OCI-LY7 (cell line): Measurements from ENCODE around the gene COQ8A. TPM values are rescaled to one million over a fixed set of nuclear protein-coding genes. Genes with fewer than 3 reads are reported as not detected.

Source experiments
- BruUV-seq: library from RNA; stranded (reverse); fragments of 400-500 nt; replicated peaks from 2 replicates; lab custom pipeline; 2021; lab: Mats Ljungman, UMichigan
- CTCF ChIA-PET: fragments of 300-600 bp; sonication (Branson Sonifier 250); formaldehyde crosslinking; loops from one replicate; lab custom pipeline; 2022; ENCODE audit warnings: antibody characterized with exemption; ENCODE audit not compliant: unreplicated experiment; lab: Charles Lee
- POLR2A ChIA-PET: fragments of 300-600 bp; sonication (Branson Sonifier 250); formaldehyde crosslinking; loops from one replicate; lab custom pipeline; 2022; ENCODE audit warnings: antibody characterized with exemption; lab: Charles Lee
- DNase-seq: peaks from one replicate; pipeline ENCODE4 v3.0.0-alpha.2; 2015; ENCODE audit warnings: low spot score
- H2AFZ ChIP-seq: fragments of 200-600 bp; sonication (generic), shearing (Covaris generic); 2 replicates; pipeline ENCODE4 v1.6.1; 2014; ENCODE audit warnings: mild to moderate bottlenecking, antibody characterized with exemption, low read length, moderate library complexity
- H3K27ac ChIP-seq: fragments of 200-600 bp; sonication (generic); 2 replicates; pipeline ENCODE4 v1.5.1; 2014; ENCODE audit warnings: mixed run types, low read depth, mild to moderate bottlenecking, moderate library complexity, low read length, inconsistent platforms; ENCODE audit not compliant: poor library complexity, severe bottlenecking
- H3K36me3 ChIP-seq: fragments of 200-600 bp; sonication (generic); 2 replicates; pipeline ENCODE4 v1.6.1; 2014; ENCODE audit warnings: mild to moderate bottlenecking, antibody characterized with exemption, low read length, moderate library complexity, mixed read lengths; ENCODE audit not compliant: insufficient read depth
- H3K4me1 ChIP-seq: fragments of 200-600 bp; sonication (generic); 2 replicates; pipeline ENCODE4 v1.5.1; 2014; ENCODE audit warnings: mild to moderate bottlenecking, low read length; ENCODE audit not compliant: insufficient read depth, poor library complexity, severe bottlenecking
- H3K4me2 ChIP-seq: fragments of 200-600 bp; sonication (generic); 2 replicates; pipeline ENCODE4 v1.6.1; 2014; ENCODE audit warnings: mild to moderate bottlenecking, low read length
- H3K4me3 ChIP-seq: fragments of 200-600 bp; sonication (generic); 2 replicates; pipeline ENCODE4 v1.5.1; 2014; ENCODE audit warnings: mild to moderate bottlenecking, low read depth, low read length; ENCODE audit not compliant: poor library complexity, severe bottlenecking
- H3K79me2 ChIP-seq: fragments of 200-600 bp; sonication (generic); 2 replicates; pipeline ENCODE4 v1.6.1; 2016; ENCODE audit warnings: low read depth, mild to moderate bottlenecking, low read length, moderate library complexity, mixed read lengths; ENCODE audit not compliant: insufficient read depth
- H3K9me2 ChIP-seq: fragments of 200-600 bp; sonication (generic); 2 replicates; pipeline ENCODE4 v1.6.1; 2016; ENCODE audit warnings: mild to moderate bottlenecking, low read length, mixed read lengths; ENCODE audit not compliant: insufficient read depth
- H3K9me3 ChIP-seq: fragments of 200-600 bp; sonication (generic); 2 replicates; pipeline ENCODE4 v1.6.1; 2014; ENCODE audit warnings: mild to moderate bottlenecking, mixed run types, low read length, mixed read lengths
- H4K20me1 ChIP-seq: fragments of 200-600 bp; sonication (generic); 2 replicates; pipeline ENCODE4 v1.6.1; 2014; ENCODE audit warnings: mild to moderate bottlenecking, antibody characterized with exemption, low read length, moderate library complexity, mixed read lengths; ENCODE audit not compliant: insufficient read depth
- CTCF ChIP-seq: fragments of 200-600 bp; sonication (generic); conservative IDR thresholded peaks from 2 replicates; pipeline ENCODE4 v1.5.1; 2014; ENCODE audit warnings: mild to moderate bottlenecking, antibody characterized with exemption, low read length, moderate library complexity, mixed read lengths
- EZH2phosphoT487 ChIP-seq: fragments of 200-600 bp; sonication (generic); IDR thresholded peaks from 2 replicates; pipeline ENCODE4 v1.6.1; 2018; ENCODE audit warnings: low read depth, borderline replicate concordance, mild to moderate bottlenecking, mixed run types, antibody characterized with exemption, low read length, moderate library complexity, mixed read lengths
- intact Hi-C: fragments of 100-400 bp; cut with micrococcal nuclease; formaldehyde crosslinking; loops from one replicate; pipeline ENCODE4 v1.10.0; 2022; ENCODE audit not compliant: unreplicated experiment
- total RNA-seq, 2 experiments: library from RNA; depleted of rRNA in 1 of 2; stranded (reverse); fragments of >200 nt in 1 of 2; shearing (Covaris generic) in 1 of 2; gene quantifications; 2 replicates each; pipeline ENCODE4 v1.2.3, GENCODE V29; 2014 to 2022

The COQ8A gene
- total RNA-seq, 2 experiments from 2014 or later, result 19.4 to 19.6 TPM

DNA sequence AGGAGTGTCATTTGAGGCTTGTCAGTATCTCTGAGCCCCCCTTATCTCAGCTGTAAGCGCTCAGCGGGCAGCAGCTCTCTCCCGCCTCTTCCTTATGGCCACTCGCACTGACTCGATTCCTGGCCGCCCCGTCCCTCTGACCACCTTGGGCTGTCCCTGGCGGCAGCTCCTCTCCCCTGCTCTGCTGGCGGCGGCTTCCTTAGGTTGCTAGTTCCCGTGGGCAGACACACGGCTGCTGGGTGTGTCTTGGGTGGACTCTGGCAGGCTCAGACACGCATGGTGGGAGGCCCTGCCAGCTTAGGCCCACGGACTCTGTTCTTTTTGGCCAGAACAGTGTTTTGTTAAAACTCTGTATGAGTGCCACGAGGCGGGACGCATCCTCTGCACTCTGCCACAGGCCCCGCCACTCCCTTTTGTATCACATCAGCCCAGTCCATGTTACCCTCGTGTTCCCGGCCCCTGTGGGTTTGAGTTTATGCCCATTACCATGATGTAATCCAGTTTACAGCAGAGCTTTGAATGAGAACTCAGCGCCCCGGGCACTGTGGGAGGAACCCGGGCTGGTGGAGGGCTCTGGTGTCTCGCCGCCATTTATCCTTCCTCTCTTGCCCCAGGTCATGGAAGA, 45.9 kb downstream of the COQ8A start:
- no peaks in the 10 kb centered on the region for H3K36me3 ChIP-seq
- H3K4me3 ChIP-seq, result no peak overlapping the region
- no peak overlapping the region for H3K4me2 ChIP-seq
- no peak for DNase-seq
- no peaks in the 10 kb centered on the region for H4K20me1 ChIP-seq
- H3K9me3 ChIP-seq, result no peaks in the 10 kb centered on the region
- BruUV-seq, result no TSS peak
- intact Hi-C loops, result no loop called here
- H3K9me2 ChIP-seq, result no peaks in the 10 kb centered on the region
- H2AFZ ChIP-seq, result no peak overlapping the region
- CTCF ChIA-PET, result no interaction called here
- H3K27ac ChIP-seq, result no peak overlapping the region
- H3K79me2 ChIP-seq, result no peaks in the 10 kb centered on the region
- TF ChIP-seq EZH2phosphoT487 (no peak), CTCF (no peak)
- no peaks in the 10 kb centered on the region for H3K4me1 ChIP-seq
- POLR2A ChIA-PET, result interaction anchor here (0.7 kb wide), 1 partner anchor 89 kb away, joined by 3 read pairs; no protein-coding TSS in a partner anchor

GRCh38 chr1:226986496-226987178, 46.5 kb downstream of the COQ8A start:
- no TSS peak for BruUV-seq
- ChIA-PET POLR2A (no interaction called here), CTCF (no interaction called here)
- Histone ChIP-seq H3K9me3 (no peaks in the 10 kb centered on the region), H2AFZ (no peak overlapping the region), H3K4me3 (no peak overlapping the region), H3K4me2 (no peak overlapping the region), H3K27ac (no peak overlapping the region), H3K9me2 (no peaks in the 10 kb centered on the region), H4K20me1 (no peaks in the 10 kb centered on the region), H3K36me3 (no peaks in the 10 kb centered on the region), H3K79me2 (no peaks in the 10 kb centered on the region), H3K4me1 (no peaks in the 10 kb centered on the region)
- DNase-seq, result no peak
- intact Hi-C loops, result no loop called here
- no peak for TF ChIP-seq CTCF
- no peak for TF ChIP-seq EZH2phosphoT487

GRCh38 chr1:226987179-226987536, 47.1 kb downstream of the COQ8A start:
- POLR2A ChIA-PET, result interaction anchor here (0.6 kb wide), 1 partner anchor 439 kb away, joined by 6 read pairs; no protein-coding TSS in a partner anchor
- TF ChIP-seq EZH2phosphoT487 (no peak), CTCF (no peak)
- BruUV-seq, result no TSS peak
- Histone ChIP-seq H3K27ac (no peak overlapping the region), H3K4me3 (no peak overlapping the region), H3K9me3 (no peaks in the 10 kb centered on the region), H3K4me2 (no peak overlapping the region), H3K9me2 (no peaks in the 10 kb centered on the region), H3K36me3 (no peaks in the 10 kb centered on the region), H3K79me2 (no peaks in the 10 kb centered on the region), H3K4me1 (no peaks in the 10 kb centered on the region), H4K20me1 (no peaks in the 10 kb centered on the region), H2AFZ (no peak overlapping the region)
- DNase-seq, result no peak
- intact Hi-C loops, result no loop called here
- CTCF ChIA-PET, result no interaction called here
